AG04450 (cell line): ENCODE results near the gene GGCX. TPM values are rescaled to one million over a fixed set of nuclear protein-coding genes. Genes with fewer than 3 reads are reported as not detected.
"Not testable (repeated sequence)": the region's sequence is repeated elsewhere in the genome, so short reads cannot be mapped to it uniquely, and the experiment has no call there.

Experiments used
- CTCF ChIA-PET: fragments of 300-600, 350-600 bp; formaldehyde crosslinking; extraction: SDS; loops from one replicate; lab custom pipeline; 2022; ENCODE audit warnings: antibody characterized with exemption, inconsistent platforms; lab: Charles Lee
- POLR2A ChIA-PET: fragments of 350-600 bp; formaldehyde crosslinking; extraction: SDS; loops from one replicate; lab custom pipeline; 2021; ENCODE audit warnings: antibody characterized with exemption, inconsistent platforms; lab: Yijun Ruan, JAX
- DNase-seq: peaks from one replicate; pipeline ENCODE4 v3.0.0-alpha.2; 2011; ENCODE audit warnings: low read depth, low spot score
- H3K27ac ChIP-seq: one replicate; pipeline ENCODE4 v1.5.1; 2012; ENCODE audit warnings: low read depth, low read length, control low read depth
- H3K27me3 ChIP-seq: one replicate; pipeline ENCODE4 v1.6.0; 2012; ENCODE audit warnings: low read length; ENCODE audit not compliant: control insufficient read depth, insufficient read depth
- H3K4me3 ChIP-seq: 2 replicates; pipeline ENCODE4 v1.5.1; 2011; ENCODE audit warnings: mild to moderate bottlenecking, low read depth, low read length, control low read depth
- H3K9me3 ChIP-seq: 2 replicates; pipeline ENCODE4 v1.5.1; 2012; ENCODE audit warnings: low read length; ENCODE audit not compliant: control insufficient read depth, insufficient read depth
- polyA plus RNA-seq: library from polyadenylated mRNA; depleted of rRNA; stranded (reverse); fragments of >200 nt; gene quantifications from 2 replicates; pipeline ENCODE4 v1.2.3, GENCODE V29; 2011
- TF ChIP-seq, protein P1 (sequence below): IDR thresholded peaks from 2 replicates; pipeline ENCODE4 v1.5.1; 2011; ENCODE audit warnings: low read depth, low read length, control low read depth, inconsistent platforms

GGCX gene
- polyA plus RNA-seq, 1 experiment = 44.0 TPM

DNA sequence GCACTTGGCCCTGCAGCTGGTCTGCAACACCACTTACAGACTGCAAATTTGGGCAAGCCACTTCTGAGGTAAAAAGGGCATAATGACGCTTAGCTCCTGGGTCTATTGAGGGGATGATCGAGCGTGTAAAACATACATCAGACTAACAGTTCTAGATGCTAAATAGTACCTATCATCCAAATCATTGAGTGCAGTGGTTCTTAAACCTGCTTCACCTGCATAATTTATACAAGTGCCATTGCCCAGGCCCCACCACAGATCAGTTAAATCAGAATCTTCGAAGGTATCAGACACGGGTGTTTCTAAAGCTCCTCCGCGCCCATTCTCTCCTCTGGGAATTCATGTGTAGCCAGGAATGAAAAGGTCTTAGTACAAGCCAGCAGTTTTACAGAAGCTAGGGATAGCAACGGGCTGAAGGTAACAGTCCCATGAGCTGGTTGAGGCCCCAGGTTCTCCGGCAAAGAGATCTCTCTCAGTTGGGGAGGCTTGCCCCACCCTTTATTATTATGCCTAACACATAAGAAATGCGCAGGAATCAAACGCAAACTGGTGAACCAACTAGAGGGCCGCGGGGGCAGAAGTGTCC lies 33.5 kb upstream of the GGCX start:
- CTCF ChIA-PET = interaction anchor here (1.6 kb wide), 1 partner anchor 45 kb away, joined by 4 read pairs; no protein-coding TSS in a partner anchor
- DNase-seq = no peak
- peak overlapping the region; percentile 70 for H3K4me3 ChIP-seq
- peak overlapping the region; percentile 92 for H3K27ac ChIP-seq
- TF ChIP-seq, protein P1, sequence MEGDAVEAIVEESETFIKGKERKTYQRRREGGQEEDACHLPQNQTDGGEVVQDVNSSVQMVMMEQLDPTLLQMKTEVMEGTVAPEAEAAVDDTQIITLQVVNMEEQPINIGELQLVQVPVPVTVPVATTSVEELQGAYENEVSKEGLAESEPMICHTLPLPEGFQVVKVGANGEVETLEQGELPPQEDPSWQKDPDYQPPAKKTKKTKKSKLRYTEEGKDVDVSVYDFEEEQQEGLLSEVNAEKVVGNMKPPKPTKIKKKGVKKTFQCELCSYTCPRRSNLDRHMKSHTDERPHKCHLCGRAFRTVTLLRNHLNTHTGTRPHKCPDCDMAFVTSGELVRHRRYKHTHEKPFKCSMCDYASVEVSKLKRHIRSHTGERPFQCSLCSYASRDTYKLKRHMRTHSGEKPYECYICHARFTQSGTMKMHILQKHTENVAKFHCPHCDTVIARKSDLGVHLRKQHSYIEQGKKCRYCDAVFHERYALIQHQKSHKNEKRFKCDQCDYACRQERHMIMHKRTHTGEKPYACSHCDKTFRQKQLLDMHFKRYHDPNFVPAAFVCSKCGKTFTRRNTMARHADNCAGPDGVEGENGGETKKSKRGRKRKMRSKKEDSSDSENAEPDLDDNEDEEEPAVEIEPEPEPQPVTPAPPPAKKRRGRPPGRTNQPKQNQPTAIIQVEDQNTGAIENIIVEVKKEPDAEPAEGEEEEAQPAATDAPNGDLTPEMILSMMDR = no peak
- H3K9me3 ChIP-seq = no peaks in the 10 kb centered on the region; the same call in 1 of the 2 replicates
- no peaks in the 10 kb centered on the region for H3K27me3 ChIP-seq
- POLR2A ChIA-PET = interaction anchor here (0.6 to 2.3 kb wide), 10 partner anchors 10 to 240 kb away, joined by 3 to 20 read pairs (median 4); partner anchors contain the start of genes C2orf68, ELMOD3, MAT2A and RETSAT

DNA sequence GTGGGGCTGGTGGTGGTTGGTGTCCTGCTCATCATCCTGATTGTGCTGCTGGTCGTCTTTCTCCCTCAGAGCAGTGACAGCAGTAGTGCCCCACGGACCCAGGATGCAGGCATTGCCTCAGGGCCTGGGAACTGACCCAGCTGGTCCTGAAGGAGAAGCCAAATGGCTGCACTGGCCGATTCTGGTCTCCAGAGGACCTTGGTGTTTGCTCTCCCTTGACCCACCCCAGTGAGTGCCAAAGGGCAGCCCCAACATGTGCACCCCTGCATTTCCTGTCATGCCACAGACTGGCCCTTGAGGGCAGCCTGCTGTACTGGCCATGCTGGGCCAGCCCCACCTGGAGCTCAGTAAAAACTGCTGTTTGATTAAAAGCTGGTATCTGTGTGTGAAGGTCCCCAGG lies 31.7 kb upstream of the GGCX start:
- TF ChIP-seq, protein P1 = no peak
- H3K27ac ChIP-seq = no peak overlapping the region
- H3K27me3 ChIP-seq = no peaks in the 10 kb centered on the region
- no peaks in the 10 kb centered on the region; the same call in 1 of the 2 replicates for H3K9me3 ChIP-seq
- CTCF ChIA-PET = no interaction called here
- no peak for DNase-seq
- POLR2A ChIA-PET = no interaction called here
- H3K4me3 ChIP-seq = no peak overlapping the region

DNA sequence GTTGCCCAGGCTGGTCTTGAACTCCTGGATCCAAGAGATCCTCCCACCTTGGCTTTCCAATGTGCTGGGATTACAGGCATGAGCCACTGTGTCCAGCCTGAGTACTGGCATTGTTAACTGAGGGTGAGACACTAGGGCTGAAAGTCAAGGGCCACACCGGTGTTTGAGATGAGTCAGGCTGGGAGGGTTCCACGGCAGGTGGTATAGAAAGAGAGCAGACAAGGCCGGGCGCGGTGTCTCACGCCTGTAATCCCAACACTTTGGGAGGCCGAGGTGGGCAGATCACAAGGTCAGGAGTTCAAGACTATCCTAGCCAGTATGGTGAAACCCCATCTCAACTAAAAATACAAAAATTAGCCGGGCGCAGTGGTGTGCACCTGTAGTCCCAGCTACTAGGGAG lies 31.0 kb upstream of the GGCX start:
- CTCF ChIA-PET, DNase-seq, H3K9me3 ChIP-seq, H3K4me3 ChIP-seq, POLR2A ChIA-PET, H3K27me3 ChIP-seq, H3K27ac ChIP-seq: not testable (repeated sequence)

DNA sequence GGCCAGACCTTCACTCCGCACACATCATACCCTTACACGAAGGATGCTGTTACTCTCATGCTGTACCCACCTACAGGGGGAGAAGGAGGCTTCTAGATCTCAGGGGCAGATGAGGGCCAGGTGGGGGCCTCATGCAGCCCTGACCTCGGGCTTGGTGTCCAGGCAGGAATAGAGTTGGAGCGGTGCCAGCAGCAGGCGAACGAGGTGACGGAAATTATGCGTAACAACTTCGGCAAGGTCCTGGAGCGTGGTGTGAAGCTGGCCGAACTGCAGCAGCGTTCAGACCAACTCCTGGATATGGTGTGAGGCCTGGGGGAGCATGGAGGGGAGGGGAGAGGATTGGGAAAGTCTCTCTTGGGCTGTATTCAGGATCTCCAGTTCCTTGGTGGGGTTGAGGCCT lies 30.3 kb upstream of the GGCX start:
- CTCF ChIA-PET = interaction anchor here (1.3 kb wide), 1 partner anchor 39 kb away, joined by 5 read pairs; no protein-coding TSS in a partner anchor
- TF ChIP-seq, protein P1 = no peak
- Histone ChIP-seq H3K27ac (peak overlapping the region; percentile 95), H3K27me3 (no peaks in the 10 kb centered on the region), H3K9me3 (no peaks in the 10 kb centered on the region; the same call in 1 of the 2 replicates), H3K4me3 (no peak overlapping the region)
- POLR2A ChIA-PET = interaction anchor here (1.0 to 1.1 kb wide), 2 partner anchors 9 to 20 kb away, joined by 3 to 4 read pairs; partner anchors contain the start of gene C2orf68
- no peak for DNase-seq

DNA sequence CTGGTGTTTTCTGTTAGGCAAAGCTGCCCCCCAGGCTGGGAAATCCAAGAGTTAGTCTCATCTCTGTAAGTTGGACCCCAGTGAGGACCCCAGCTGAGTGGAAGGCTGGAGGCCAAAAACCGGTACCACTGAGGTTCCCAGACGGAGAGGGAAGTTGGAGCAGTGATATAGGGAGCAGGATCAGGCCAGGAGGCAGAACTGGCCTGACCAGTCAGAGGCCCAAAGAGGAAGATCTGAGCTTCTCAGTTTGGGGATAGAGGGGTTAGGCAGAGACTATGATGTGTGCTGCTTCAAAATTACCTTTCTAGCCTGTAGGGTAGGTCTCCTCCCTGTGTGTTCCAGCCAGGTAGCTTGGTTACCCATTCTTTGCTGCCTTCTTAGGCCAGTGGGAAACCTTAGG lies 29.7 kb upstream of the GGCX start:
- DNase-seq = no peak
- Histone ChIP-seq H3K27me3 (no peaks in the 10 kb centered on the region), H3K27ac (peak overlapping the region; percentile 95), H3K9me3 (no peaks in the 10 kb centered on the region; the same call in 1 of the 2 replicates), H3K4me3 (no peak overlapping the region)
- ChIA-PET POLR2A (interaction anchor here (0.6 to 1.5 kb wide), 7 partner anchors 10 to 236 kb away, joined by 3 to 9 read pairs (median 4); partner anchors contain the start of genes C2orf68, ELMOD3, MAT2A and RETSAT), CTCF (interaction anchor here (1.3 kb wide), 1 partner anchor 39 kb away, joined by 5 read pairs; no protein-coding TSS in a partner anchor)
- TF ChIP-seq, protein P1 = no peak
